PFSK-1 (cell line): ENCODE measurements around the gene MYOF.

Experiments
- POLR2AphosphoS5 ChIP-seq: IDR thresholded peaks from 2 replicates; pipeline ENCODE4 v1.6.1; 2012; ENCODE audit warnings: low read depth, mild to moderate bottlenecking, control low read depth, low read length, moderate library complexity
- REST ChIP-seq, 2 experiments: IDR thresholded peaks; 2 replicates each; pipeline versions ENCODE4 v1.6.1 to v1.8.0; 2011 to 2012; ENCODE audit warnings: low read depth in 2 of 2, low read length in 2 of 2, control low read depth in 1 of 2, inconsistent platforms in 1 of 2, mild to moderate bottlenecking in 1 of 2, moderate library complexity in 1 of 2; ENCODE audit not compliant: insufficient read depth in 1 of 2
- SIN3A ChIP-seq: IDR thresholded peaks from 2 replicates; pipeline ENCODE4 v1.6.1; 2012; ENCODE audit warnings: mild to moderate bottlenecking, low read length, moderate library complexity, borderline replicate concordance; ENCODE audit not compliant: insufficient read depth
- TAF1 ChIP-seq: IDR thresholded peaks from 2 replicates; pipeline ENCODE4 v1.6.1; 2012; ENCODE audit warnings: low read length, control low read depth, borderline replicate concordance; ENCODE audit not compliant: insufficient read depth

GRCh38 chr10:93434991-93435491 lies 47.1 kb downstream of the MYOF start:
- no peak for TF ChIP-seq SIN3A
- TF ChIP-seq POLR2AphosphoS5: no peak
- TF ChIP-seq TAF1: no peak
- no peak for TF ChIP-seq REST (IDR thresholded peaks at IDR 0.05; ENCODE audit: insufficient read depth in 1 of 2, low read depth in 2 of 2, low read length in 2 of 2)
